MCF 10A (cell line): Measurements from ENCODE around the gene ZNF532. TPM values are rescaled to one million over a fixed set of nuclear protein-coding genes. Genes with fewer than 3 reads are reported as not detected.

ENCODE experiments used
- BruUV-seq: library from RNA; stranded (reverse); fragments of 400-500 nt; replicated peaks from 2 replicates; lab custom pipeline; 2021; lab: Mats Ljungman, UMichigan
- CTCF ChIA-PET: fragments of 300-600 bp; sonication (Branson Sonifier 250); formaldehyde crosslinking; extraction: SDS; loops from one replicate; lab custom pipeline; 2021; ENCODE audit warnings: antibody characterized with exemption, inconsistent platforms; lab: Yijun Ruan, JAX
- POLR2A ChIA-PET: fragments of 300-600, 350-650 bp; sonication (Branson Sonifier 250); formaldehyde crosslinking; extraction: SDS; loops from one replicate; lab custom pipeline; 2020; ENCODE audit warnings: antibody characterized with exemption, inconsistent platforms; lab: Yijun Ruan, JAX
- DNase-seq: peaks from one replicate; pipeline ENCODE4 v3.0.0-alpha.2; 2018; ENCODE audit not compliant: unreplicated experiment
- H3K27ac Mint-ChIP-seq: one replicate; pipeline ENCODE4 v1.8.0; 2022; ENCODE audit warnings: mild to moderate bottlenecking, low read depth, mixed read lengths; ENCODE audit not compliant: unreplicated experiment
- H3K27me3 Mint-ChIP-seq: one replicate; pipeline ENCODE4 v1.8.0; 2022; ENCODE audit warnings: mixed read lengths; ENCODE audit not compliant: insufficient read depth, unreplicated experiment
- H3K36me3 Mint-ChIP-seq: one replicate; pipeline ENCODE4 v1.8.0; 2022; ENCODE audit warnings: mild to moderate bottlenecking, moderate library complexity, mixed read lengths; ENCODE audit not compliant: insufficient read depth, unreplicated experiment
- H3K4me1 Mint-ChIP-seq: one replicate; pipeline ENCODE4 v1.8.0; 2022; ENCODE audit warnings: mixed read lengths; ENCODE audit not compliant: insufficient read depth, unreplicated experiment
- H3K4me3 Mint-ChIP-seq: one replicate; pipeline ENCODE4 v1.8.0; 2022; ENCODE audit warnings: mild to moderate bottlenecking, moderate library complexity, mixed read lengths; ENCODE audit not compliant: unreplicated experiment
- H3K9me3 Mint-ChIP-seq: one replicate; pipeline ENCODE4 v1.8.0; 2022; ENCODE audit warnings: mixed read lengths; ENCODE audit not compliant: unreplicated experiment
- CTCF ChIP-seq: fragments of 200-600 bp; IDR thresholded peaks from one replicate; pipeline ENCODE4 v1.8.0; 2022; ENCODE audit warnings: antibody characterized with exemption, mild to moderate bottlenecking; ENCODE audit not compliant: unreplicated experiment
- intact Hi-C: fragments of 100-400 bp; cut with micrococcal nuclease; formaldehyde crosslinking; loops from 2 replicates; pipeline ENCODE4 v1.14.1; 2022
- total RNA-seq: library from RNA; stranded (reverse); gene quantifications from 2 replicates; pipeline ENCODE4 v1.2.3, GENCODE V29; 2022

ZNF532 gene
- total RNA-seq, 1 experiment from 2014 or later: 64.1 TPM

DNA sequence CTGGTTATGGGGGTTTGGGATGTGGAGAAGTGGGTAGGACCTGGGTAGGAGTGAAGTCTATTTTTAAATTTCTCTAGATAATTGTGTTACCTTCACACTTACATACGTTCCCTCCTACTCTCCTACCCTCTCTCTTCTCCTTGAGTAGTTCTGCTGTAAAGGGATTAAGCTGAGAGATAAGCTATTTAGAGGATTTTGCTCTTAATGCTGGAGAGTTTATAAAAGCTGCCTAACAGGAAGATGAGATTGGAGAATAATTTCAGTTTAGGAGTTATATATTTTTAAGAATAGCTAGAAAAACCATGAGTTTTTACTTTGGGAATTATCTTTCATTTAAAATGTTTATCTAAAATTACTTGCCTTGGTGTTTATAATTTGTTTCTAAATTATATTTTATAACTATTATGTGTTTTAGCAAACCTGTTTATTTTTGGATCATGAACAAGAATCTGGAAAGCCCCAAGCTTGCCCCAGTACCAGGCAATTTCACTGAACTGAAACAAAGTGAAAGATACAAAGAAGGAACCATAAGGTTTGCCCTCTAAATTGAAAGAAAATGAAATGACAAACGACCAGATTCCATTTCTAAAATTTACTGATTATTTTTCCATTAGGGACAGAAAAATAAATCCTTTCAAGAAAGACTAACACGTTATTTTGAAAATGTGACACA, 101.5 kb downstream of the ZNF532 start:
- peaks cover 18% of the 10 kb centered on the region for H3K36me3 Mint-ChIP-seq
- intact Hi-C loops: no loop called here
- CTCF ChIA-PET: no interaction called here

DNA sequence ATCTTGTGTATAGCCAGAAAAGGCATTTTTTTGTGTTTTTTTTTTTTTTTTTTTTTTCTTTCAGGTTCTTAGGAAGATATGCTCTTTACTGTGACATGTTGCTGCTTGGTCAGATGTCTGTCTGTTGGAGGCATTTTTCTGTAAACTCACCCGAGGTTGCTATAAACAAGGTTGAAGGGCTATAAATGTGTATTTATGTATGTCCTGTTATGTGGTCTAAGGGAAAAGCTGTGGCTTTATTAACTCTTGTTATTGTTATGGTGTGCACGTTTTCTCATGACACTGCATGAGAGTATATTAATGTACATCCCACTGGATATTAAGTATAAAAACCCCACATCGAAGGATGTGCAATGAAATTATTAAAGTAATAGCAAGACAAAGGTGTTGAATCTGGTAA, 102.0 kb downstream of the ZNF532 start:
- peaks cover 18% of the 10 kb centered on the region for H3K36me3 Mint-ChIP-seq
- ChIA-PET CTCF (interaction anchor here (1.1 kb wide), 1 partner anchor 184 kb away, joined by 4 read pairs; no protein-coding TSS in a partner anchor), POLR2A (no interaction called here)
- no peak overlapping the region for H3K4me3 Mint-ChIP-seq
- no peak for DNase-seq
- H3K27me3 Mint-ChIP-seq: no peaks in the 10 kb centered on the region
- H3K27ac Mint-ChIP-seq: no peak overlapping the region
- H3K9me3 Mint-ChIP-seq: no peaks in the 10 kb centered on the region
- no TSS peak for BruUV-seq
- TF ChIP-seq CTCF: no peak
- intact Hi-C loops: no loop called here
- H3K4me1 Mint-ChIP-seq: no peaks in the 10 kb centered on the region

More for the DNA sequence above, 101.5 kb downstream of the ZNF532 start:
- H3K4me3 Mint-ChIP-seq: no peak overlapping the region
- H3K9me3 Mint-ChIP-seq: no peaks in the 10 kb centered on the region
- no TSS peak for BruUV-seq
- POLR2A ChIA-PET: interaction anchor here (0.7 kb wide), 1 partner anchor 1273 kb away, joined by 3 read pairs; no protein-coding TSS in a partner anchor
- no peaks in the 10 kb centered on the region for H3K27me3 Mint-ChIP-seq
- DNase-seq: no peak
- no peak for TF ChIP-seq CTCF
- H3K4me1 Mint-ChIP-seq: no peaks in the 10 kb centered on the region
- peak overlapping the region; percentile 35 for H3K27ac Mint-ChIP-seq

- intact Hi-C loops: no loop called here
- Mint-ChIP-seq H3K4me1 (no peaks in the 10 kb centered on the region), H3K36me3 (peaks cover 17% of the 10 kb centered on the region), H3K27me3 (no peaks in the 10 kb centered on the region), H3K4me3 (no peak overlapping the region), H3K9me3 (no peaks in the 10 kb centered on the region), H3K27ac (no peak overlapping the region)
- CTCF ChIA-PET: interaction anchor here (0.6 to 1.1 kb wide), 4 partner anchors 9 to 340 kb away, joined by 3 to 4 read pairs (median 4); no protein-coding TSS in a partner anchor
- POLR2A ChIA-PET: no interaction called here
- no peak for DNase-seq
- no peak for TF ChIP-seq CTCF
- no TSS peak for BruUV-seq
Measured at GRCh38 chr18:58967751-58968254, 103.1 kb downstream of the ZNF532 start.

DNA sequence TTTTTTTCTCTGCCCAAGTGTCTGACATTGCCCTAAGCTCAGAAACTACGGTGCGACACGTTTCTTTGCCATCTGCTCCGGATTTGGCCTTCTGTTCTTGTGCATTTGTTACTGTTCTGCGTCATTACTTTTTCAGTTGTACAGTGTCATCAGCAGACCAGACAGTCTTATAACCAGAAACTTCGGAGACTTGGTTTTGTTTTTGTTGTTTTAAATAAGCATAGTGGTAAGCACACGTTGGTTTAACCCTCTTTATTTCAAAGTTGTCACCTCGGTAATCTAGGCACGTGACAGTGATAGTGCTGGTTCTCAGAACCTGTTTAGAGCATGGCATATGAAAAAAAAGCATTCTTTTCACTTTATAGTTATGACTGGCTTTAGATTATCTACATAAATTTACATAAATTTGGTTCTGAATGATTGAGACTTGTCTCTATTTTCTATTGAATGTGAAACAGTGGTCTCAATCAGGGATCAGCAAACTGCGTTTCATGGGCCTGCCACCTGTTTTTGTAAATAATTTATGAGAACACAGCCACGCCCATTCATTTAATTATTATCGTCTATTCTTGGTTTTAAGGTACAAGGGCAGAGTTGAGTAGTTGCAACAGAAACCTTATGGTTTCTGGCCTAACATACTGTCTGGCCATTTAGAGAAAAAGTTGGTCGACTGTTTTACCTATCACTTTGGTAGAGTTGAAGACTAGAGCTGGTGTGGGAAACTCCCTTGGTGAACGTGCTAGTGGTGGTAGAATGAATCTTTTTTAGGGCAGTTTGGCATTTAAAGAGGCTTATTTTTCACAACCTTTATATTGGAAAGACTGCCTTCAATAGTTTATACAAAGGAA, 106.5 kb downstream of the ZNF532 start:
- POLR2A ChIA-PET: no interaction called here
- no peaks in the 10 kb centered on the region for H3K27me3 Mint-ChIP-seq
- no peak for TF ChIP-seq CTCF
- H3K27ac Mint-ChIP-seq: no peak overlapping the region
- no TSS peak for BruUV-seq
- CTCF ChIA-PET: no interaction called here
- no peak for DNase-seq
- no peaks in the 10 kb centered on the region for H3K9me3 Mint-ChIP-seq
- H3K4me1 Mint-ChIP-seq: no peaks in the 10 kb centered on the region
- H3K36me3 Mint-ChIP-seq: peaks cover 7% of the 10 kb centered on the region
- H3K4me3 Mint-ChIP-seq: no peak overlapping the region
- intact Hi-C loops: no loop called here
